HG03558 (cell line): ENCODE data around the gene CAMTA1.

ENCODE experiments used
- ATAC-seq: cut with Tn5 transposase; IDR thresholded peaks from one replicate; pipeline ENCODE4 v1.9.1; 2021; ENCODE audit warnings: moderate number of reproducible peaks; ENCODE audit not compliant: unreplicated experiment; ENCODE audit errors: extremely low read depth

CAMTA1 gene

DNA sequence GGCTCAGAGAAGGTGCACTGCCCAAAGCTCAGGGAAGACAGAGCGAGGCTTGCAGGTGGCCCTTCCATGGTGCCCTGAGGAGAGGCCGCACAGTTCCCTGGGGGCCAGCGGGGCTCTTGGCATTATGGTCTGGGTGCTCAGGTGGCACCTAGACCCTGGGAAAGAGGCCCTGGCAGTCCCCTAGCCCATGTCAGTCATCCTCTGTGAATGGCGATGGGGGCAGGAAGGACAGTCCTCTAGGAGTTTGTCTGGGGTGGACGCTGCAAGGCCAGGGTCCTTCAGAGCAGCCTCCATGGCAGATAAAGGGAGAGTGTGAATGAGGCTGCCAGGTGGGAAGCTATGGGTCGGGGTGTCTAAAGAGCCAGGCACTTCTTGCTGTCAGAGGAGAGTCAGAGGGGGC, 640.0 kb downstream of the CAMTA1 start:
- ATAC-seq: no peak

DNA sequence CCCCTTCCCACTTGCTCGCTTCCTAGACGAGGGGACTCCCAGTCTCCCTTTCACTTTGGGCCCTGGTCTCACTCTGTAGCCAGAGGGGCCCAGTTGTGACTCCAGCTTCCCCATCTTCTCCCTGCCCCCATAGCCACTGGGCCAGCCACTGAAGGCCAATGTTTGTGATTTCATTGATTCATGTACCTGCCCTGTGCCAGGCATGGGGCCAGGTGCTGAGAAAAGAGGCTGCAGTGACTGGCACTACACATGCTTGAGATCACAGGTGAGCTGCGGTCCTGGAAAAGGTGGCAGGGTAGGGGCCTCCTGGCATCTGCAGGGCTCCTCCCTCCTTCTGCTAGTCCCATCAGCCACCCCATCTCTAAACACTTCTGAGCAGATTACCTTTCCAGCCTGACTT, 640.5 kb downstream of the CAMTA1 start:
- ATAC-seq: no peak

GRCh38 chr1:7426780-7427604, 641.7 kb downstream of the CAMTA1 start:
- no peak for ATAC-seq

DNA sequence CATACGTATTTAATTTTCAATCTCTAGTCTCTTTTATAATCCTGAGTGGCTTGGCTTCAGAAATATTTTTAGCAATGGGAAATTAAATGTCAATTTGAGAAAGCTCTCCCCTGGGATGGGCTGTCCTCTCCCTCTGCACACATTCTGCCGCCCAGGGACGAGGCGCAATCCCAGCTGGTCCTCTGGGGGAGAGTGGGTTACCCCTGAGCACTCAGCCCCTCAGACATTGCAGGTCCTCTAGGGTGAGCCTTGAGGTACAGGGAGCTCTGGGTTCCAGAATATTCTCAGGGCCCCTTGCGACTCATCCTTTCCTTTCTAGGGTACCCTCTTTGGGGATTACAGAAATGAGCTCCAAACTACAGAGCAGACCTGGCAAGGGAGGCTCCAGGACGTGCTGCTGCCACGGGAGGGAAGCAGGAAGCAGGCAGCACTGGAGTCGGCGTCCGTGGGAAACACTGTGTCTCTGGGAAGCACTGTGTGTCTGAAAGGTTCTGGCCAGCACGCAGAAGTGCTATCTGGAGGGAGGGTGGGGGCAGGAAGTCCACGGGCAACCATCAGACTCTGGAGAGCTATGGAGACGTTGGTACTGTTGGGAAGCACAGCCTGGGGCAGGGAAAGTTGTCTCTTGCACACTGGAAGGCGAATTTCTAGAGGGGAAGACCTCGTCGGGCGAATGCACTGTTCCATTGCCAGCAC, 642.5 kb downstream of the CAMTA1 start:
- ATAC-seq: no peak

DNA sequence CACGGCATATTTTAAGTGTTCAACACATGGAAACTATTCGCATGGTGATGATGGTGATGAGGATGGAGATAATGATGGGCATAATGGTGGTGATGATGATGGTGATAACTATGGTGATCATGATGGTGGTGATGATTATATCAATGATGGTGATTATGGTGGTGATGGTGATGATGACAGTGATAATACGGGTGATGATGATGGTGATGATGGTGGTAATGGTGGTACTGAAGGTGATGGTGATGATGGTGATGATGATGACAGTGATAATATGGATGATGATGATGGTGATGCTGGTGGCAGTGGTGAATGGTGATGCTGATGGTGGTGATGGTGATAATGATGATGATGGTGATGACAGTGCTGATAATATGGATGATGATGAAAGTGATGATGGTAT, 644.0 kb downstream of the CAMTA1 start:
- ATAC-seq: no peak

DNA sequence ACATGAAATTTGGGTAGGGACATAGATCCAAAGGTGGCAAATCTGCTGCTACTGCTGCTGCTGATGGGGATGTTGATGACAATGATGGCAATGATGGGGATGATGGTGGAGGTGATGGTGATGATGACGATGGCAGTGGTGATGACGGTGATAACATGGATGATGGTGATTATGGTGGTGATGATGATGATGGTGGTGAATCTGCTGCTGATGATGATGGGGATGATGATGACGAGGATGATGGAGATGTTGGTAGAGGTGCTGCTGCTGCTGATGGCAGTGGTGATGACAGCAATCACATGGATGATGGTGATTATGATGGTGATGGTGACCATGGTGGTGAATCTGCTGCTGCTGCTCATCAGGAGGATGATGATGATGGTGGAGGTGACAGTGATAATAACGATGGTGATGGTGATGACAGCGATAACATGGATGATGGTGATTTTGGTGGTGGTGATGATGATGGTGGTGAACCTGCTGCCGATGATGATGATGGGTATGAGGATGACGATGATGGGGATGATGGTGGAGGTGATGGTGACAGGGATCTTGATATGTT, 644.9 kb downstream of the CAMTA1 start:
- no peak for ATAC-seq

DNA sequence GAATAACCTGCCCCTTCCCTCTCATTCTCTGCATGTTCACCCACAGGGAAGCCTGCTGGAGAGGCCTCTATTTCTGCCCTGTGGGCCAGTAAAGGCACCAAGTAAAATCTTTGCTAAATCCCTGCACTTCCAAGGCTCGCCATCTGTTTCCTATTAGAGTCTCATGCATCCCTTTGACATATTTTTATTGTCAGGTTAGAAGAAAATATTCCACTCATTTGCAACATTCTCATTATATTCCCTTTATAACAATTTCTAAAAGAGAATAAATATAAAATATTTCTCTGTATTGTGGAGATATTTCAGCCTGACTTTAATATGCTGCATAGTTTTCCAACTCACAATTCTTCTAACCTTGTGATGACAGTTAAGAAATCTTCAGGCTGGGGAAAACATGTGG, 645.4 kb downstream of the CAMTA1 start:
- no peak for ATAC-seq

GRCh38 chr1:7432102-7432899, 647.0 kb downstream of the CAMTA1 start:
- ATAC-seq: no peak

DNA sequence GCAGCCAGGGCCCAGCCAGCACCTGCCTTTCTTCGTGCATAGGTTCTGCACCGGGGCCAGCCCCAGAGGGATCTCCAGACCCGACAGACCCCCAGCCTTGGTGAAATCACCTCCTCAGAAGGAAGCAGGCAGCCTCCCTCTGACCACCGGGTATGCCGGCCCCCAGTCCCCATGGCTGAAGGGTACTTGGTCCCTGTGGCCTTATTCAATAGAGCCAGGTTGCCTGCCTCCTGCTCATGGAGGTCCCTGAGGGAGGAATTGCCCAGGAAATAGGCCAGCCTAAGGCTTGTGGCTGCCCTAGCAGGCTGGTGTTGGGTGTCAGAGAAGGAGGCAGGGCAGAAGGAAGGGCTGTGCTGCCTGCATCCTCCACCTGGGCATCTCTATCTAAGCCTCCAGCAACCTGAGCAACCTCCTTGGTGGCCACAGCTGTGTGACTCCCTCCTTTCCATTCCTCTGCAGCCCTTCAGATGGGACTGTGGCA, 647.7 kb downstream of the CAMTA1 start:
- no peak for ATAC-seq

DNA sequence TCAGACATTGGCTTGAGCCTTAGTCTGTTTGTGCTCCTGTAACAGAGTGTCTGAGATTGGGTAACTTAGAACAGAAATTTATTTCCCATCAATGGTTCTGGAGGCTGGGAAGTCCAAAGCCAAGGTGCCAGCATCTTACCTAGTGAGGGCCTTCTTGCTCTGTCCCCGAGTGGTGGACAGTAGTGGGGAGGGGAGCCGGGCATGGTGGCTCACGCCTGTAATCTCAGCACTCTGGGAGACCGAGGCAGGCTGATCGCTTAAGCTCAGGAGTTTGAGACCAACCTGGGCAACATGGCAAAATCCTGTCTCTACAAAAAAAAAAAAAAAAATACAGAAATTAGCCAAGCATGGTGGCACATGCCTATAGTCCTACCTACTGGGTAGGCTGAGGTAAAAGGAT, 649.3 kb downstream of the CAMTA1 start:
- no peak for ATAC-seq

DNA sequence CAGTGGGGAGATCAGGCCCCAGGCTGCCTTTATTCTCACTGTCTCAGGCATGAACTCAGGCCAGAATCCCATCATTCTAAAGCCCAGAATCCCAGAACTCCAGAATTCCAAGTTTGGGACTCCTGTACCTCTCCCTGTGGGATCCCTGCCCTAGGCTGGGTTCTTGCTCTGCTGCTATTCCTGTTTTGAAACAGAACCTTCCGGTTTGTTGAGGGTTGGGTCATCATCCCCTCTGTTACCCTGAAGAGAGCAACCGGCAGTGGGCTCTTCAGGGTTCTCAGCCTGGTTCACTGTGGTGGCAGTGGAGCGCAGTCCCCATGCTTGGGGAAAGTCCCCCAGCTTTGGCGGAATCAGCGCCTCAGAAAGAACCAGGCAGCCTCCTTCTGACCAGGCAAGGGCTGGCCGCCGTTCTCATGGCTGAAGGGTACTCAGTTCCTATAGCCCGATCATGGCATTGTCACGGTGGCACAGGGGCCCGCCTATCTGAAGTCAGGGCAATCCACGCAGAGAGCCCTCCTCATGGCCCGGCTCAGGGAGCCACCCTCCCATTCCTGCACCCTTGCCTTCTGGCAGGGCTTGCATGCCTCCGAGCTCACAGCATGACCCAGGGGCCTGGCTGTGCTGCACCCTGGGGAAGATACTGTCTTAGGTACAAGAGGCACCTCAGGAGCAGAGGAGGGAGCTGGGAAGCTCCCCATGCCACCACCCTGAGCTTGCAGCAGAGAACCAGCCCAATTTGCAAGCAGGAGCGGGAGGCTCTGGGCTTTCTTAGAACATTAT, 650.2 kb downstream of the CAMTA1 start:
- no peak for ATAC-seq

DNA sequence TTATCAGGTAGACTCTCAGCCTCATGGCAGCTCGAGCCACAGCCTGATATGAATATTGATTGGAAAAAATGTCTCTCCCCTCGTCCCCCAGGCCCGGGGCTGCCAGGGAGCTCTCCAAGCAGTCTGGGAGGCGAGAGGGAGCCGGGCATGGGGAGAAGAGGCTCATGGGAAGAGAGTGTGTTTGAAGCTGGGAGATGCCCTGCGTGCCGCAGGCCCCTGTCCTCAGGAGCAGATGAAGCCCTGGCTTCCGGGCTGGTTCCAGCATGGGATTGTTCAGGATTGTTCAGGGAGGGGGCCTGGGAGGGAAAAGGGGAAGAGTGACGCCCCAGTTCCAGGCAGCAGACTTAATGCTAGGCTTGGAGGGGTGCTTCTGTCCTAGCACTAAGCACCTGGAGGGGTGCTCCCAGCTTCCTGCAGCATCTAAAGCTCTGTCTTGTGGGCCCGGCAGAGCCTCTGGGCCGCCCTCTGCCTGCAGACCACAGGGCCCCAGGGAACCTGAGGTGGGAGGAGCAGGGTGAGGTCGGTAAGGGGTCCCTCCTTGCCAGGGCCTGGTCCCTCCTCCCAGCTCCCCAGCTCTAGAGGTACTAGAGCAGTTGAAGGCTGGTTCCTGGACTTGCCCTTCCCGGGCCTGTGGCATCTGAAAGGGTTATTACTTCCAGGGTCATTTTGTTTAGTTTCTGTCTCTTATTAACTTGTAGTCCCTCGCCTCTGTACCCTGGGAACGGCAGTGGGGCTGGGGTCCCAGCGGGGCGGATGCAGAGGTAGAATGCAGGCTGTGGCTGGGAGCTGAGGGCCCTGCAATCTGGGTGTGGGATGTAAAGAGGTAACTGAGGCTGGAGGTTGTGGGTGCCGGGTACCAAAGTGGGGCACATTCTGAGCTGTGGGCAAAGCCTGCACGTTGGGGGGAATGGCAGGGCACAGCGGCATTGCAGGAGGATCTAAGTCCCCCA, 651.1 kb downstream of the CAMTA1 start:
- ATAC-seq: no peak

DNA sequence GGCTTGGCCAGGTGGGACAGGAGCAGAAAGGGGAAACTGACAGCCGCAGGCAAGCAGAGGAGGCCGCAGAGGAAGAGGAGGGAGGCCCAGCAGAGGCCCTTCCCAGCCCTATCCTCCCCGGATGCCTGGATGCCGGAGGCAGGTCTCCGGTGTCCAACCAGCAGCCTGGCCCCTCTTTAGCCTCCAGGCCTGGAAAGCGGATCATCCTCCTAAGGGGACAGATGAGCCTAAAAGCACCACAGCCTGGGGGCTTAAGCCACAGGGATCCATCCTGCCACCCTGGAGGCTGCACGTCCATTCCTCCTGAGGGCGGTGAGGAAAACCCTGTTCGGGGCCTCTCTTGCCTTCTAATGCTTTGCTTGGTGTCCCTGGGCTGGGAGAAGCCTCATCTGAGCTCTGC, 651.8 kb downstream of the CAMTA1 start:
- no peak for ATAC-seq

DNA sequence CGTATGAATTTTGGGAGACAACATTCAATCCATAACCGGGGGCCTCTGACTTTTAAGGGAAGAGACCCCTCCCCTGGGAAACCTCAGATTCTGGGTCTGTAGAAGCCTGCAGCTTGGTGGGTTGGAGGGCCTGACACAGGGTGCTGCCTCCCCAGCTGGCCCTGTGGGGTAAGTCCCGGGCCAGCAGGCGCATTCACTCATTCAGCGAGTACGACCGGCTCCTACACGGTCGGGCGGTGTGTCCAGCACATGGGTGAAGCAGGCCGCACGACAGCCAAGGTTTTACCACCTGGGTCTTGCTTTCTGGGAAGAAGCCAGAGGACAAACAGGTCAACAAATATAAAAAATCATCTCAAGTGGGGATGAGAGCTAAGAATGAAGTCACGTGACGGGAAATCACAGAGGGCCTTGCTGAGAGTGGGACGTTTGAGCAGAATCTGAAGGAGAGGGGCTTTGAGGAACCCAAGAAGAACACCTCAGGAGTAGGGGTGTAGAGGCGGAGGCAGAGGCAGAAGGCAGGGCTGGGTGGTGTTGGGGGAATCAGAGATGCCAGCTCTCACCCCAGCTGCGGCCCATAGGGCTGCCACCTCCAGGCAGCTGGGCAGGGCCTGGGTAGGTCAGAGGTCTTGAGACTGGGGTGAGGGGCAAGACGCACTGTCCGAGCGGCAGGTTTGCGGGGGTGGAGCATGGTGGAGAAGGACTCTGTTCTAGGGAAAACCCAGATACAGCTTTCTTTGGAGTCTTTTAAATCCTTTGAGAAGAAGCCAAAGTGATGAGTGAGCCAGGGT, 652.5 kb downstream of the CAMTA1 start:
- ATAC-seq: no peak

GRCh38 chr1:7438396-7438785, 653.1 kb downstream of the CAMTA1 start:
- no peak for ATAC-seq

- ATAC-seq: no peak
Observed at GRCh38 chr1:7438921-7439655, 653.8 kb downstream of the CAMTA1 start.

DNA sequence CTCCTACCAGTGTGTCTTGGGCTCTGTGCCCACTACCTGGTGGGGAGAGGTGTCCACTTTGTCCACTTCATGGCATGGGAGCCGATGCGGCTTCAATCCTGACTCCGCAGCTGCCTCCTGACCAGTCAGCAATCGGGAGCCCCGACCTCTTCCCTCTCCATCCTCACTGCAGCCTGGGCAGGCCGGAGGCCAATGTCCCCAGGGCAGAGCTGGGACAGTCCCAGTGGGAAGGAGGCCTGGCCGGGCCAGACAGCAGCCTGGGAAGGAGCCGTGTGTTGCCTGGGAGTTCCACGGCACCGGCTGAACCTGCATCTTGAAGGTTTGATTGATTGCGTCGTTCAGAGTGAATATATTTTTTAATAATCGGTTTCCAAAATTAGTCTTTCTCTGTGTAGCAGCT, 654.9 kb downstream of the CAMTA1 start:
- no peak for ATAC-seq
